Progenitor cell of endocrine pancreas (in vitro differentiated cells): ENCODE measurements around the gene NT5DC4. TPM values are rescaled to one million over a fixed set of nuclear protein-coding genes. Genes with fewer than 3 reads are reported as not detected.

Experiments
- DNase-seq: peaks from one replicate; pipeline ENCODE4 v3.0.0; 2021; ENCODE audit warnings: low spot score; ENCODE audit not compliant: unreplicated experiment
- H3K27ac Mint-ChIP-seq: 2 replicates; pipeline ENCODE4 v1.8.0; 2021; ENCODE audit warnings: mild to moderate bottlenecking, moderate library complexity, mixed read lengths
- H3K27me3 Mint-ChIP-seq: 2 replicates; pipeline ENCODE4 v1.8.0; 2021; ENCODE audit warnings: mixed read lengths
- H3K36me3 Mint-ChIP-seq: 2 replicates; pipeline ENCODE4 v1.8.0; 2022; ENCODE audit warnings: mixed read lengths; ENCODE audit not compliant: insufficient read depth
- H3K4me1 Mint-ChIP-seq: 2 replicates; pipeline ENCODE4 v1.8.0; 2021; ENCODE audit warnings: low read depth, mixed read lengths
- H3K4me3 Mint-ChIP-seq: 2 replicates; pipeline ENCODE4 v1.8.0; 2021; ENCODE audit warnings: low read depth, mild to moderate bottlenecking, moderate library complexity, mixed read lengths
- H3K9me3 Mint-ChIP-seq: 2 replicates; pipeline ENCODE4 v1.8.0; 2021; ENCODE audit warnings: low read depth, mixed read lengths
- CTCF ChIP-seq: fragments of 200-600 bp; sonication (generic); IDR thresholded peaks from one replicate; pipeline ENCODE4 v1.5.0; 2021; ENCODE audit warnings: antibody characterized with exemption, mild to moderate bottlenecking; ENCODE audit not compliant: unreplicated experiment
- total RNA-seq: library from RNA; stranded (reverse); gene quantifications from 2 replicates; pipeline ENCODE4 v1.2.1, GENCODE V29; 2021

The NT5DC4 gene
- total RNA-seq, 1 donor from 2014 or later = not detected

GRCh38 chr2:112680666-112681101 lies 40.1 kb upstream of the NT5DC4 start:
- no peak for DNase-seq
- peaks cover 9% of the 10 kb centered on the region for H3K27me3 Mint-ChIP-seq
- no peaks in the 10 kb centered on the region for H3K9me3 Mint-ChIP-seq
- H3K4me3 Mint-ChIP-seq = no peak overlapping the region
- H3K4me1 Mint-ChIP-seq = no peaks in the 10 kb centered on the region
- no peak overlapping the region for H3K27ac Mint-ChIP-seq
- no peak for TF ChIP-seq CTCF
- no peaks in the 10 kb centered on the region for H3K36me3 Mint-ChIP-seq

GRCh38 chr2:112682101-112682500 lies 38.7 kb upstream of the NT5DC4 start:
- no peak overlapping the region for H3K27ac Mint-ChIP-seq
- DNase-seq = no peak
- no peaks in the 10 kb centered on the region for H3K36me3 Mint-ChIP-seq
- H3K4me3 Mint-ChIP-seq = no peak overlapping the region
- peaks cover 9% of the 10 kb centered on the region for H3K27me3 Mint-ChIP-seq
- H3K4me1 Mint-ChIP-seq = no peaks in the 10 kb centered on the region
- no peak for TF ChIP-seq CTCF
- no peaks in the 10 kb centered on the region for H3K9me3 Mint-ChIP-seq

GRCh38 chr2:112683550-112684414 lies 37.0 kb upstream of the NT5DC4 start:
- no peaks in the 10 kb centered on the region for H3K9me3 Mint-ChIP-seq
- no peaks in the 10 kb centered on the region for H3K4me1 Mint-ChIP-seq
- peaks cover 9% of the 10 kb centered on the region for H3K27me3 Mint-ChIP-seq
- TF ChIP-seq CTCF = no peak
- no peak overlapping the region for H3K4me3 Mint-ChIP-seq
- DNase-seq = no peak
- H3K27ac Mint-ChIP-seq = no peak overlapping the region
- no peaks in the 10 kb centered on the region for H3K36me3 Mint-ChIP-seq

DNA sequence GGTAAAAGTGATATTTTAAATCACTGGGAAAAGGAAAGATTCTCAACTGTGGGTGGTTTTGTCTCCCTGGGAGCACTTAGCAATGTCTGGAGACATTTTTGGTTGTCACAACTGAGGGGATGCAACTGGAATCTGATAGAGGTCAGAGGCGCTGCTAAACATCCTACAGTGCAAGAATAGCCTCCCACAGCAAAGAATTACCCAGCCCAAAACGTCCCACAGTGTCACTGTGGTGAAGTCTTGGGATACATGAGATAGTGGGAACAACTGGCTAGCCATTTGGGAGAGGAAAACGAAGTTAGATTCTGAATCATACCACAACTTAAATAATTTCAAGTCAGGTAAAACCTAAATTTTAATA lies 36.4 kb upstream of the NT5DC4 start:
- no peak for DNase-seq
- no peak overlapping the region for H3K27ac Mint-ChIP-seq
- peaks cover 9% of the 10 kb centered on the region for H3K27me3 Mint-ChIP-seq
- no peaks in the 10 kb centered on the region for H3K9me3 Mint-ChIP-seq
- H3K4me1 Mint-ChIP-seq = no peaks in the 10 kb centered on the region
- H3K4me3 Mint-ChIP-seq = no peak overlapping the region
- no peaks in the 10 kb centered on the region for H3K36me3 Mint-ChIP-seq
- no peak for TF ChIP-seq CTCF

- Mint-ChIP-seq H3K4me1 (no peaks in the 10 kb centered on the region), H3K27me3 (peaks cover 9% of the 10 kb centered on the region), H3K9me3 (no peaks in the 10 kb centered on the region), H3K27ac (no peak overlapping the region), H3K36me3 (no peaks in the 10 kb centered on the region), H3K4me3 (no peak overlapping the region)
- peak; percentile 28 for TF ChIP-seq CTCF
- DNase-seq = no peak
These were observed 35.4 kb upstream of the NT5DC4 start for GRCh38 chr2:112685271-112685884.
